Cardiac muscle cell (in vitro differentiated cells and primary cell): Measurements from ENCODE around the gene OR6B3. TPM values are rescaled to one million over a fixed set of nuclear protein-coding genes. Genes with fewer than 3 reads are reported as not detected.

Experiments used
- DNase-seq, 2 donors: peaks; one replicate each; pipeline versions ENCODE4 v3.0.0 to v3.0.0-alpha.2; 2010 to 2017; ENCODE audit warnings: low read depth in 1 of 2, low spot score in 1 of 2
- H3K27ac ChIP-seq: fragments of 200-600 bp; sonication (generic); 2 replicates; pipeline ENCODE4 v1.5.1; 2016
- H3K27me3 ChIP-seq: fragments of 200-600 bp; sonication (generic); 2 replicates; pipeline ENCODE4 v1.6.0; 2016; ENCODE audit warnings: control low read depth
- H3K36me3 ChIP-seq: fragments of 200-600 bp; sonication (generic); 2 replicates; pipeline ENCODE4 v1.5.1; 2016; ENCODE audit warnings: control low read depth
- H3K4me1 ChIP-seq: fragments of 200-600 bp; sonication (generic); 2 replicates; pipeline ENCODE4 v1.8.1; 2017; ENCODE audit warnings: low read depth, mild to moderate bottlenecking, mixed run types
- H3K4me3 ChIP-seq: fragments of 200-600 bp; sonication (generic); 2 replicates; pipeline ENCODE4 v1.5.1; 2016; ENCODE audit warnings: mild to moderate bottlenecking
- H3K9me3 ChIP-seq: fragments of 200-600 bp; sonication (generic); 2 replicates; pipeline ENCODE4 v1.5.1; 2017; ENCODE audit warnings: low read depth, mild to moderate bottlenecking, control low read depth
- polyA plus RNA-seq: library from polyadenylated mRNA; unstranded; fragments of >200 nt; fragmentation: Nextera tagmentation; extraction: Ambion mirVana; gene quantifications from 2 replicates; pipeline ENCODE4 v1.2.1, GENCODE V29; 2016
- total RNA-seq: library from RNA; depleted of rRNA; stranded (reverse); fragments of >200 nt; gene quantifications from 2 replicates; pipeline ENCODE4 v1.2.3, GENCODE V29; 2016
- TF ChIP-seq, protein P1 (sequence below): IDR thresholded peaks from 2 replicates; pipeline ENCODE4 v1.5.1; 2012; ENCODE audit warnings: low read depth, mild to moderate bottlenecking, low read length

Gene OR6B3
- total RNA-seq (not detected in 2 replicates), polyA plus RNA-seq (not detected in 2 replicates)

DNA sequence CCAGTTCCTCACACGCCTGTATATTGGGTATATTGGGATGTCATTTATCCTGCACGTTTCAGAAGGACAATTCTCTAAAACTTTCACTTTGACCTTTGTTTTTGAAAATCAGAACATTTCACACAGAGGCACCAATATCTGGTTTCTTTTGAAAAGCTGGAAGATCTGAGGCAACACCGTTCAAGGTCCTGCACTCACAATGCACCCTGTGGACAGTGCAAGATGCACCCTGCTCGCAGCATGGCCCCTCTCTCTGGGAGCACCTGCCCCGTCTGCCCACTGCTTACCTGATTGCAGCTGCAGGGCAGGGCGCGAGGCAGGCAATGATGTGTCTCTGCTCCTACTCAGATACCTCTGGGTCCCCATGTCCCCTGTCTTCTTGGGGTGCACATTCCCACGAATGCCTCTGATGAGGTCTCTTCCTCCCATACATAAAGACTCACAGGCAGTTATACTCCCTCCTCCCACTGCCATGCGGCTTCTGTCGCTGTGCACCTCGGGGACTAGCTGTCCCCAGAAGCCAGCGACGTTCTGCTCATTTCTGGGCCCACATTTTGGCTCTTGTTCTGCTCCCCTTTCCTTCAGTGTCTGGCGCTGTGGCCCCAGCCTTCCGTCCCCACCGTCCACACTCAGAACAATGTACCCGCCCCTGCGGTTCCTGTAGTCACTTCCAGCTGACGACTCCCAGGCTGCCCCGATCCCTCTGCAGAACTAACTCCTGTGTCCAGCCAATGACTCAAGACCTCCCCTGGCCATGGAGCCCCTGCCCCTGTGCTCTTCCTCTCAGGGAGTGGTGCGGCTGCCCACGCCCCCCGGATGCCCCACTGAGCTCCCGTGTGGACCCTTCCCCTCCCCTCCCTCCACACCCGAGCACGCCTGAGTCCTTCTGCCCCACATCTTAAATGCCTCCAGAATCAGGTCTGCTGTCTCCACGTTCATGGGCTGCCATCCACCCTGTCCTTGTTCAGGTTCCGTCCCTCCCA lies at the start of gene OR6B3:
OR6B3 (minus strand) TSS at position 349 of the 983 bp plus-strand sequence.
- no peak within 1 kb of the TSS for H3K4me3 ChIP-seq
- TF ChIP-seq, protein P1, sequence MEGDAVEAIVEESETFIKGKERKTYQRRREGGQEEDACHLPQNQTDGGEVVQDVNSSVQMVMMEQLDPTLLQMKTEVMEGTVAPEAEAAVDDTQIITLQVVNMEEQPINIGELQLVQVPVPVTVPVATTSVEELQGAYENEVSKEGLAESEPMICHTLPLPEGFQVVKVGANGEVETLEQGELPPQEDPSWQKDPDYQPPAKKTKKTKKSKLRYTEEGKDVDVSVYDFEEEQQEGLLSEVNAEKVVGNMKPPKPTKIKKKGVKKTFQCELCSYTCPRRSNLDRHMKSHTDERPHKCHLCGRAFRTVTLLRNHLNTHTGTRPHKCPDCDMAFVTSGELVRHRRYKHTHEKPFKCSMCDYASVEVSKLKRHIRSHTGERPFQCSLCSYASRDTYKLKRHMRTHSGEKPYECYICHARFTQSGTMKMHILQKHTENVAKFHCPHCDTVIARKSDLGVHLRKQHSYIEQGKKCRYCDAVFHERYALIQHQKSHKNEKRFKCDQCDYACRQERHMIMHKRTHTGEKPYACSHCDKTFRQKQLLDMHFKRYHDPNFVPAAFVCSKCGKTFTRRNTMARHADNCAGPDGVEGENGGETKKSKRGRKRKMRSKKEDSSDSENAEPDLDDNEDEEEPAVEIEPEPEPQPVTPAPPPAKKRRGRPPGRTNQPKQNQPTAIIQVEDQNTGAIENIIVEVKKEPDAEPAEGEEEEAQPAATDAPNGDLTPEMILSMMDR: no peak
- H3K9me3 ChIP-seq: no peaks in the 10 kb centered on the region
- no peak for DNase-seq
- H3K27ac ChIP-seq: no peak within 1 kb of the TSS
- no peaks in the 10 kb centered on the region for H3K27me3 ChIP-seq
- H3K36me3 ChIP-seq: no peaks in the 10 kb centered on the region
- H3K4me1 ChIP-seq: no peaks in the 10 kb centered on the region

DNA sequence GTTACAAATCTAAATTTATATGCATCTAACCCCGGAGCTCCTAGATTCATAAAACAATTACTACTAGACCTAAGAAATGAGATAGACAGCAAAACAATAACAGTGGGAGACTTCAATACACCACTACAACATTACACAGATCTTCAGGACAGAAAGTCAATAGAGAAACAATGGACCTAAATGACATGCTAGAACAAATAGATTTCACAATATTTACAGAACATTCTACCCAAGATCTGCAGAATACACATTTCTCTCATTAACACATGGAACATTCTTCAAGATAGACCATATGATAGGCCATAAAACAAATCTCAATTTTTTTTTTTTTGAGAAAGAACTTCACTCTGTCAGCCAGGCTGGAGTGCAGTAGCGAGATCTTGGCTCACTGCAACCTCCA lies 45.0 kb upstream of the OR6B3 start:
- H3K36me3 ChIP-seq: no peaks in the 10 kb centered on the region
- H3K4me3 ChIP-seq: no peak overlapping the region
- no peak for DNase-seq
- H3K4me1 ChIP-seq: no peaks in the 10 kb centered on the region
- no peaks in the 10 kb centered on the region for H3K27me3 ChIP-seq
- no peaks in the 10 kb centered on the region for H3K9me3 ChIP-seq
- TF ChIP-seq, protein P1: no peak
- no peak overlapping the region for H3K27ac ChIP-seq

DNA sequence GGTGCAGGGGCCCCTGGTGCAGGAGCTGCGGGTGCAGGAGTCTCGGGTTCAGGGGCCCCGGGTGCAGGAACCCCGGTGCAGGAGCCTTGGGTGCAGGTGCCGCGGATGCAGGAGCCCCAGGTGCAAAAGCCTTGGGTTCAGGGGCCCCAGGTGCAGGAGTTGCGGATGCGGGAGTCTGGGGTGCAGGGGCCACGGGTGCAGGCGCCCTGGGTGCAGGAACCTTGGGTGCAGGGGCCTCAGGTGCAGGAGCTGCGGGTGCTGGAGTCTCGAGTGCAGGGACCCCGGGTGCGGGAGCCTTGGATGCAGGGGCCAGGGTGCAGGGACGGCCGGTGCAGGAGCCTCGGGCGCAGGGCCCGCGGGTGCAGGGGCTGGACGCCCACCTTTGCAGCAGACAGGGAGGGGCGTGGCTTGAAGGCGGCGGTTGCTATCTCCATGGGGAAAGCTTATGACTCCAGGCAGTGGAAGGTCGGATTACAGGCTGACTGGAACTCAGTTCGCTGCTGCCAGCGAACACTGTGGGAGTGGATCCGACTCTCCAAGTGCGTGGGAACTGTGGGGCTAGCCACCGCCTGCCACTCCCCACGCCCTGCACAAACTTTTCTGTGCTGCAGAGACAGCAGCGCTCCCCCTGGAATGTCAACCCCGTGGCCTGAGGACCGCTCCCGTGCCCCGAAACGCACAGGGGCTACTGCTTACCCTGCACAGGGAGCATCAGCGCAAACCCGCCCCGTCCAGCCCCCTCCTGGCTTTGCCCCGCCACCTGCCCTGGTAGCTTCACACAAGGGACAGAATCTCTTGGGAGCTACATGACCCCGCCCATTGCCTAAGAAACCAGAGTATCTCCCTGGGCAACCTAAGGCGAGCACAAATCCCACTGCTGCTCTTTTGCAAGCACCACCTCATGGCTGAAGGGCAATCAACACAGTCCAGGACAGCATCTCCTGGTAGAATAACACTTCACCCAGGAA lies 42.5 kb upstream of the OR6B3 start:
- Histone ChIP-seq H3K4me3 (no peak overlapping the region), H3K27me3 (no peaks in the 10 kb centered on the region)

DNA sequence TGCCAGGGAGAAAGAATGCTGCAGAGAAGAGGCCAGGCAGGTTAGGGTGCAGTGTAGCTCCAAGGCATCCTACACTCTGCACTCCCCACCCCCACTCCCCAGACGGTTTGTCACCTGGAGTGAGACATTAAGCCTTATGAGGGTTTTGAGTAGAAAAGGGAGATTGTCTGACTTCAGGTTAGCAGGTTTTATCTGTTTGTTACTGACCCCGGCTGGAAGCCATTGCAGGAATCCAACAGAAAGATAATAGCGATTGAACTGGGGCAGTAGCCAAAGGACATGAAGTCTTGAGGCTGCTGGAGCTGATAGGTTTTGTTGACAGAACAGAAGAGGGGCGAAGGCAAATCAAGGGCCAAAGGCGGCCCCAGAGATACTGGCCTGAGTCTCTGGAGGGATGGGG lies 36.0 kb upstream of the OR6B3 start:
- H3K9me3 ChIP-seq: no peaks in the 10 kb centered on the region
- H3K36me3 ChIP-seq: no peaks in the 10 kb centered on the region
- H3K4me3 ChIP-seq: no peak overlapping the region
- TF ChIP-seq, protein P1: no peak
- no peak for DNase-seq
- H3K27ac ChIP-seq: no peak overlapping the region
- no peaks in the 10 kb centered on the region for H3K4me1 ChIP-seq
- no peaks in the 10 kb centered on the region for H3K27me3 ChIP-seq

More for the DNA sequence above, 42.5 kb upstream of the OR6B3 start:
- Histone ChIP-seq H3K36me3 (no peaks in the 10 kb centered on the region), H3K4me1 (no peaks in the 10 kb centered on the region), H3K27ac (no peak overlapping the region), H3K9me3 (no peaks in the 10 kb centered on the region)
- TF ChIP-seq, protein P1: no peak
- no peak for DNase-seq

DNA sequence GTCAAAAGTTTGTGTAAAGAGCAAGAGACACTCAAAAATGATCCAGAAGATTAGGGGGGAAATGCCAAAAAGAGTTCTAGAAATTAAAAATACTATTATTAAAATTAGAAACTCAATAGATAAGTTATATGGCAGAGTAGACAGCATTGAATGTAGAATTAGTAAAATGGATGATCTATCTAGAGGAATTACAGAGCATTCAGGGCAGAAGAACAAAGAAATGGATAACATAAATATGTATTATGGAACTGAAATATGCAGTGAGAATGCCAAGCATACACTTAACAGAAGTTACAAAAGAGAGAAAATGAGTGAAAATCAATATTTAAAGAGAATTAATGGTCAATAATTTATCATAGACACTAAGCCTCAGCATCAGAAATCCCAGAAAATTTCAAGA lies 33.2 kb upstream of the OR6B3 start:
- Histone ChIP-seq H3K36me3 (no peaks in the 10 kb centered on the region), H3K27ac (no peak overlapping the region), H3K27me3 (no peaks in the 10 kb centered on the region), H3K4me3 (no peak overlapping the region), H3K4me1 (no peaks in the 10 kb centered on the region), H3K9me3 (no peaks in the 10 kb centered on the region)
- DNase-seq: no peak
- TF ChIP-seq, protein P1: no peak
